Measurements from ENCODE around the gene FAM228B.
"Not testable (repeated sequence)": the region's sequence is repeated elsewhere in the genome, so short reads cannot be mapped to it uniquely, and the experiment has no call there.

FAM228B gene

GRCh38 chr2:24159708-24160107 lies 36.4 kb downstream of the FAM228B start:
- no peak for DNase-seq (ENCODE audit: low read depth in 3 of 3)

DNA sequence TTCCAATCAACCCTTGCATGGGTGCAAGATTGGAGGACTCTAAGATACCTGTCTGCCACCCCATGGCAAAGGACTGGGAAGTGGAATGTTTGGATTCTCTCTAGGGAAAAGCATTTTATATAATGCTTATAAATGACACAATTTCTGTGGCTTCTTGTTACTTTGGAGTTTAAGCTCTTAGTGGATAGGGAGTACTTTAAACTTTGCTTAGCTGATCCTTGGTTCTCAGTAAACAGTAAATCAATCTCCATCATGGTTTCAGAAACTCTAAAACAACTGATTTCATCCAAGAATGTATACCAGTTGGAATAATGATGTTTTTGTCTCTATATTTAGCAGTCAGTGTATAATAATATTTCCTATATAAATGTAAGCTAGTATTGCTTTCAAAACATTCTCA lies 37.5 kb downstream of the FAM228B start:
- no peak for DNase-seq (ENCODE audit: low read depth in 3 of 3)

DNA sequence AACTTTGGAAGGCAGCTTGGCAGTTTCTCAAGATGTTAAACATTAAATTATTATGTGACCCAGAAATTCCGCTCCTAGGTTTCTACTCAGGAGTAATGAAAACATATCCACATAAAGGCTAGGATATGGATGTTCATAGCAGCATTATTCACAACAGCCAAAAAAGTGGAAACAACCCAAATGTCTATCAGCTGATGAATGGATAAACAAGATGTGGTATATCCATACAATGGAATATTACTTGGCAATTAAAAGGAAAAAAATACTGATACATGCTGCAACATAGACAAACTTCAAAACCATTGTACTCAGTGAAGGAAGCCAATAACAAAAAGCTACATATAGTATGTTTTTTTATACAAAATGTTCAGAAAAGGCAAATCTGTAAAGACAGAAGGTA lies 39.2 kb downstream of the FAM228B start:
- DNase-seq (ENCODE audit: low read depth in 3 of 3) = no peak

DNA sequence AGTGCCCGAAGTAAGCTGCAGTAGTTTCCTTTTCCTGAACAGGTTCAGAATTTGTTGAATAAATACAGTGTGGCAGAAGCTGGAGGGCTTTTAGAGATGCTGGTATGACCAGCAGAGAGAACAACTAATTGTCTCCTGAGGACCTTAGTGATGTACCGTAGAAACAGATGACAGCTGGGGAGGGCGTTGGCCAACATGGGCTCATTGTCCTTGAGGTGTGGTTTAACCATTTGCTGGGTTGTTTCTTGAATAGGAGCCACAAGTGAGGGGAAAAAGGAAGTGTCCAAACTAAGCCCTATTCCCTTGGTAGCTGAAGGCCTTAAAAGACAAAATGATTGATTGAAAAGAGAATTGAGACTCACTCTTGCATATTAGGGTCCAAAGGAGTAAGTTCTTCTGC lies 39.9 kb downstream of the FAM228B start:
- DNase-seq (ENCODE audit: low read depth in 3 of 3) = no peak

DNA sequence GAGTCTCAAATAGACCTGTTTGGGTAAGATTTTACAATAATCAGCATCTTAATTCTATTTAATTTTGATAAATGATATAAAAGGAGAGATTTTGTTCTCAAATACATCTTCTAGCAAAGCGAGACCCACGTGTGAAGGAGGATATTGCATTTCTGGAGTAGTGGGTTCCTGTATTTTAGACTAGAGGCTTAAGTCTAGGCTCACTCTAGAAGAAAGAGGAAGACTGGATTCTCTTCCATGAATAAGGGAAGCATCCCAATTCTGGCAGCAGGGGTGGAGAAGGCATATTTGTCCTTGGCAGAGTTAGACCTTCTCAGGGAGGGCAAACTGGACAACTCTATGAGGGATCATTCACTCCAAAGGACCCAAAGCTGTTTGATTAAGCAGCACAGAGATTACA lies 40.3 kb downstream of the FAM228B start:
- DNase-seq (ENCODE audit: low read depth in 3 of 3) = no peak

- peak in 2 of 3 experiments; percentile 8 to 9 for DNase-seq (ENCODE audit: low read depth in 3 of 3)
Observed at GRCh38 chr2:24164416-24164973, 41.2 kb downstream of the FAM228B start.

DNA sequence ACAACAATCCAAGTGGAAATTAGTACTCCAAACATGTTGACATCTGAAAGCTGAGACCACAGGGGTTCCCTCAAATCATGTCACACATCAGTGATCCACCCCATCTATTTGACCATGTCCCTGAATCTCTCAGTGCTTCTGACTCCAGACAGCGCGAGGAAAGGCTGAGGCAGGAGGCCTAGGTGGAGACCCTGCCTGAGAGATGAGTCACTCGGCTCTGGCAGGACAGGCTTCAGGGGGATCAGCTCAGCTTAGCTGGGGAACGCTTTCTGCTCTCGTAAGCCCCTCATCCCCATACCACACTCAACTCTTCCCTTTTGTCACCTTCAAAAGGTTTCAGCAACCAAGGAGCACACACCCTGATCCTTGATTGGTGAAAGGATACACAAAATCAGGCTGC lies 45.8 kb downstream of the FAM228B start:
- DNase-seq (ENCODE audit: low read depth in 3 of 3) = no peak

DNA sequence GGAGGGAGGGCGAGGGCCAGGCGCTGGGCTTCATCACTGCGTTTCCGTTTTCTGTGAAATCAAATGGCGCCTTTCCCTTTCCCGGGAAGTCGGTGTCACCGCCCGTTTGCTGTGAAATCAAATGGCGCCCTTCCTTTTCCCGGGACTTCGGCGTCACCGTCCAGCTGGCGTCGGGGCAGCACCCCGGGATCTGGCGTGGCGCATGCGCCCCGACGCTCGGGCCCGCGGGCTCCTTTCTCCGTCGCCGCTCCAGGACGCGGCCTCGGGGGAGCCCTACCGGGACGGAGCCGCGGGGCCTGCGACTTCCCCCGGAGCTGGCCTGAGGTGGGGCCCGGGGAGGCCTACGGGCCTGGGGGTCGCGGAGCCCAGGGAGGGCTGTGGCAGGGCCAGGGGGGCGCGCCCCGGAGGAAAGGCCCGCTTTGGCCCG lies 51.6 kb downstream of the FAM228B start, which contains the start of gene FAM228A:
Gene FAM228A (plus strand): TSS at position 203 of the 427 bp plus-strand sequence. CDS start 428 bp downstream, outside the sequence.
- no peak for DNase-seq (ENCODE audit: low read depth in 3 of 3)

GRCh38 chr2:24175631-24176187 lies 52.4 kb downstream of the FAM228B start:
- DNase-seq (ENCODE audit: low read depth in 3 of 3) = no peak

GRCh38 chr2:24176326-24176725 lies 53.1 kb downstream of the FAM228B start:
- DNase-seq (ENCODE audit: low read depth in 3 of 3) = no peak

GRCh38 chr2:24179683-24180082 lies 56.4 kb downstream of the FAM228B start:
- no peak for DNase-seq (ENCODE audit: low read depth in 3 of 3)

GRCh38 chr2:24181849-24182248 lies 58.6 kb downstream of the FAM228B start:
- DNase-seq (ENCODE audit: low read depth in 3 of 3) = no peak

DNA sequence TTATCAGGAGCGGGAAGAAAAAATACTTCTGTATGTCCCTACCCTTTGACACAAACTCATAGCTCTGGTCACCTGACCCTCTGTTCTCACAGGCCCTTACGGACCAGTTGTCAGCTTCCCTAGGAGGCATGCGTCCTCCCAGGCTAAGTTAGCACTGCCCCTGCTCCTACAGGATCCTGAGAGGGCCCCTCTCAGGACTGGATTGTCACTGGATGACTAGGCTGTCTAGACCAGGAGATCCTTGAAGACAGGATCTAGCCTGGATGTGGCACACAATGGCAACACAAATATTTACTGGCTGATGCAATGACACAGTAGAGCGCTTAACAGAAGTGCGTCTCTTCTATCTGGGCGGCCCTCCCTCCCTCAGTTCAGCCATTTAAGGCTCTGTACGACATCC lies 59.2 kb downstream of the FAM228B start:
- DNase-seq (ENCODE audit: low read depth in 3 of 3) = no peak

DNA sequence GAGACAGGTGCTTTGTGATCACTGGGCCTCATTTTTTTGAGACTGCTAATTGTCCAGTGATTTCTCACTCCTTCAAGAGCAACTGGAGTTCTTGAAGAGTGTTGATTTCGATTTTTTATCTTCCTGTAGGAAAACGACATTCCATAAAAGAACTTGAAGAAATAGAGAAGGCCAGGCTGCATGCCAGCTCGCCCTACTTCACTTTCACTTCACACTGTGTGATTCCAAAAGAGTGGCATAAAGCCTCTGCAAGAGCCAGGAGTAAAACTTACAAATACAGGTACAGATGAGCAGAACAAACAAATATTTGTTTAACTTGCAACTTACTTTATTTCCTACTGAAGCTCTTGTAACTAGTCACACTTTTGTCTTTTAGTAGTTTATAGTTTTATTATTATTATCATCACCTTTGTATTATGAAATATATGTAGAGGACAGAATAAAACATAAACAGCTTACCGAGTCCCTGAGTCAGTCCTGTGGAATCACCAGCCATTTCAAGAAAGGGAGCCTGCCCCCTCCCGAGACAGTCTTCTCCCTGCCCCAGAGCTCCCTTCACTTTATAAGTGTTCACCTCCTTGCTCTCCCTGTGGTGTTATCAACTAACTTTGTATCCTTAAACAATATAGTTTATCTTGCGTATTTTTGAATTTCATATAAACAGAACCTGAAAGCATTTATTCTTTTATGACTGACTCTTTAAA lies 60.2 kb downstream of the FAM228B start:
- no peak for DNase-seq (ENCODE audit: low read depth in 3 of 3)

- DNase-seq (ENCODE audit: low read depth in 3 of 3) = no peak
Observed at GRCh38 chr2:24189551-24189950, 66.3 kb downstream of the FAM228B start.

GRCh38 chr2:24190503-24190902 lies 67.2 kb downstream of the FAM228B start:
- no peak for DNase-seq (ENCODE audit: low read depth in 3 of 3)

DNA sequence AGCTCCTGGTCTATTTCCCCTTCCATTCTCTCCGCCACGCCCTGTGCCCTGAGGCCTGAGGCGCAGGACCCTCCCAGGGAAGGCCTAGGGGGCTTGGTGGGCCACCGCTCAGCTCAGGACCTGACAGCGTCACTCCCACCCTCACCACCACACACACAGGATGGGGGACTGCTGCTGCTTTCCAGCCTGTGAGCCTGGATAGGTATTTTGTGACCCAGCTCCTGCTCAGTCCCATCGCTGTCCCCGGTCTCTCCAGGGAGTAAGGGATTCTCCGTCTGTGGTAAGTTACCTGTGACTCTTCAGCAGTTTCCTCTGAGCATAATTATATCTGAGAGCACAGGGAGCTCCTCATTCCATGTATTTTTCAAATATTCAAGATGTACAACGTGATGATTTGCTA lies 67.9 kb downstream of the FAM228B start:
- DNase-seq (ENCODE audit: low read depth in 3 of 3) = no peak

- DNase-seq (ENCODE audit: low read depth in 3 of 3) = no peak
Observed at GRCh38 chr2:24191848-24192247, 68.6 kb downstream of the FAM228B start.

DNA sequence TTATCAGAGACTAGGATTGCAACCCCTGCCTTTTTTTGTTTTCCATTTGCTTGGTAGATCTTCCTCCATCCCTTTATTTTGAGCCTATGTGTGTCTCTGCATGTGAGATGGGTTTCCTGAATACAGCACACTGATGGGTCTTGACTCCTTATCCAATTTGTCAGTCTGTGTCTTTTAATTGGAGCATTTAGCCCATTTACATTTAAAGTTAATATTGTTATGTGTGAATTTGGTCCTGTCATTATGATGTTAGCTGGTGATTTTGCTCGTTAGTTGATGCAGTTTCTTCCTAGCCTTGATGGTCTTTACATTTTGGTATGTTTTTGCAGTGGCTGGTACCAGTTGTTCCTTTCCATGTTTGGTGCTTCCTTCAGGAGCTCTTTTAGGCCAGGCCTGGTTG lies 73.9 kb downstream of the FAM228B start:
- DNase-seq (ENCODE audit: low read depth in 3 of 3) = not testable (repeated sequence)

DNA sequence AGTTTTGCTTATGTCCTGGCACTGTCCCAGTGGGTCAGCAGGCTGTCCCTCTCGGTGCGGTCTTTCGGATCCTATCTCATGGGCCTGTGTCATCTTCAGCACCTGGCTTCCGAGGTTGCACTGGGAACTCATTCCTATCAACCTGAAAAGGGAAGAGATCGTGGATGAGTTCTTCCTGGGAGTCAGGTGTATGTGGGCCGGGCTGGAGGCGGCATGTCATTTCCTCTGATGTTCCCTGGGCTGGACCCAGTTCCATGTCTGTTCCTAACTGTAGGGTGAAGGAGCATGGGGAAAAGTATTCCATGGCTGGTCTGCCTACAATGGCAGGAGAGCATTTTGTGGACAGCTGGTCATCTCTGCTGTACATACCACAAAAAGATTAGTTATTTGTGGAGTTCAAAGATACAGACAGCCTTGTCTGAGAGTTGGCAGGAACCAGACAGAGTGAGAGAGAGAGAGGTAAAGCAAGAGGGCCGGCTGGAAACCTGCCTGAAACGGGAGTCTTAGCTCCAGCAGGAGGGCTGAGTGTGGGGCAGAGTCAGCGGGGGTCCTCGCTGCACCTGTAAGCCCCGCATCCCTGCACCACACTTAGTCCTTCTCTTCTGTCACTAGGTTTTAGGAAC lies 76.8 kb downstream of the FAM228B start:
- DNase-seq (ENCODE audit: low read depth in 3 of 3) = no peak

GRCh38 chr2:24200799-24201198 lies 77.5 kb downstream of the FAM228B start:
- DNase-seq (ENCODE audit: low read depth in 3 of 3) = no peak

DNA sequence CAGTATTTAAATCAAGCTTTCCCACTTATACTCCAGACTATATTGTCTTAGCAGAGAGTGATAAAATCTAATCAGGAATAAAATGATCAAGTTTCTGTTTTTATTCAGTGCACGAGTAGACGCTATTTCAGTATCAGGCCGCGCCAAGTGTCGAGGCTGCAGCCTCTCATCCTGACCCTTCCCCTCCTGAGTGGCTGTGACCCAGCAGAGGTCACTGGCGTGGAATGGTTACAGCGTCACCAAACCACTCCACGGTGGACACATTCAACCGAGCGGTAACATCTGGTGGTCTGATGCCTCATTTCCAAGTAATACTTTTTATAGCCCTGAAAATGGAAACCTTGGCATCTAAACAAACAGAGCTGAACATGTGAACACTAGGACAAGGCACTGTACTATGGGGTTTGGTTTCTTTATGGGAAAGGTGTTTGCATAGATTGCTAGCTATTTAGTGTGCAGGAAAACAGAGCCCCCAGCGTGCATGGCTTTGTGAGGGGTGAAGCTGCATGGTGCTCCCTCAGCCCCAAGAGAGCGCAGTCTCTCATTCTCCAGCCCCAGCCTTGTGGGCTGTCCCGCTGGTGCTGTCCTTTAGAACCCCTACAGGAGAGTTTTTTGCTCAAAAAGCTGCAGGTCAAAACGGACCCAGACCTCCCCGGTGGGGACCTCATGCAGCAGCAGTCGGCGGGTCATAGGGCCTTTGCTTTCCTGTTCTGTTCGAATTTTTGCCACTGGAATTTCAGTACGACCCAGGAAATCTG lies 79.9 kb downstream of the FAM228B start:
- no peak for DNase-seq (ENCODE audit: low read depth in 3 of 3)

Data from stimulated activated CD4-positive, alpha-beta T cell treated with anti-CD3 and anti-CD28 coated beads, TNF-alpha, amount 100 ng/mL, for 4 hours (primary cell).